Measurements from ENCODE around the gene FN1. TPM values are rescaled to one million over a fixed set of nuclear protein-coding genes. Genes with fewer than 3 reads are reported as not detected.
A peak's percentile ranks its signal among the peaks of the same experiment; 100 is the strongest.

The FN1 gene
- 3,444 and 5,906 TPM in 2 replicates for total RNA-seq
- polyA plus RNA-seq = 3,495 and 3,629 TPM in 2 replicates
- polyA plus RNA-seq (2012) = 3,058 and 3,832 TPM in 2 replicates
- 4,954 and 5,215 TPM in 2 replicates for polyA minus RNA-seq (ENCODE audit: low replicate concordance)

DNA sequence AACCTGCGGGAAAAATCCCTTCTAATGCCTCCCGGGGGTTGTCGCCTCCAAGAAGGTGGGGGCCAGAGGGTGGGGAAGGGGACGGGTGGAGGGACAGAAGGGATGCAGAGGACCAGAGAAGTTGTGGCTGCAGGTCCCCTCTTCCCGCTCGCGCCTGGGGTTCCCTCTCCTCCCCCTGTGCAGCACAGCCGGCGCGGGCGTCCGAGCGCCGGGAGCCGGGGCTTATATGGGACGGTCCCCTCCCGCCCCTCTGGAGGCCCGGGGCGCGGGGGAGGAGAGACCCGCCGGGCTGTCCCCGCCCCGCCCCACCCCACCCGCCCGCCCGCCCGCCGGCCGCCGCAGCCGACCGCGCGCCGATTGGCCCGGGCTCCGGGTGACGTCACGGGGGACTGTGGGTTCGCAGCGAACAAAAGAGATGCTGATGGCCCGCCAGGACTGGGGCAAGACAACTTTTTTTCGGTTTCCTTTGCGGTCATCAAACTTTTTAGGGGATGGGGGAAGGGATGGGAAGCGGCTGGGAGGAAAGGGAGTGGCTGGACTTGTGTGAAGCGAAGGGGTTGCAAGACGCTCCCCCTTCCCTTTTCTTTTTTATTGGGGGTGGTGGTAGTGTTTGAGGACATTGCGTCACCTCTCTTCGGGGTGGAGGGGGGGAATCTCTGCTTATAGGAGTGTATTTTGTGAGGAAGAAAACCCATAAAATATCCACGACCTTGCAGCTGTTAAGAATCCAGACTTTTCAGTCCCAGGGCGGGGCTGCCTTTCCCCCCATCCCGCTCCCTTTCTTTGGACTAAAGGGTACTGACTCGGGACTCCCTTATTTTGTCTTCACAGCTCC is at the start of gene FN1:
FN1 (minus strand) TSS at position 199 of the 835 bp plus-strand sequence. CDS start 266 bp downstream, outside the sequence.
- Histone ChIP-seq H2AFZ (ENCODE audit: low read length) (peak within 1 kb of the TSS; percentile 21), H3K27ac (ENCODE audit: insufficient read depth, low read length) (peak within 1 kb of the TSS; percentile 98)
- DNase-seq (ENCODE audit: low read depth in 2 of 2) = peak; percentile 99 to 100

DNA sequence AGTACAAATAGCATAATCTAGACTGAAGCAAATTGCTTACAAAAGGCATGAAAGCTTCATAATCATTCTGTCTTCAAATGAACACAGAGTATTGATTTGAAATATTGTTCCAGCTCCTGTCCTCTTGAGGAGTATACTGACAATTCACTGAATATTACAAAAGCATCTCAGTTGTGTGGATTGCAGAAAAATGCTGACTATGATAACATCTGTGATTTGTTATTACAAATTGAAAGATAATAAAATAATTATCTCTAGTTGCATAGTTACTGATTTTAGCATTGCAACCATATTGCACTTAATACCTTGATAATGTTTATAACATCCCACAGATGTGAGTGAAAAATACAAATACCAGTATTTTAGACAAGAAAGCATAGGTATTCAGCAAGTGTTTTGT is 49.2 kb upstream of the FN1 start:
- no peaks in the 10 kb centered on the region for H3K9me3 ChIP-seq (ENCODE audit: control insufficient read depth, insufficient read depth, low read depth, low read length)
- no peak overlapping the region for H3K27ac ChIP-seq (ENCODE audit: insufficient read depth, low read length)
- TF ChIP-seq, protein P1, sequence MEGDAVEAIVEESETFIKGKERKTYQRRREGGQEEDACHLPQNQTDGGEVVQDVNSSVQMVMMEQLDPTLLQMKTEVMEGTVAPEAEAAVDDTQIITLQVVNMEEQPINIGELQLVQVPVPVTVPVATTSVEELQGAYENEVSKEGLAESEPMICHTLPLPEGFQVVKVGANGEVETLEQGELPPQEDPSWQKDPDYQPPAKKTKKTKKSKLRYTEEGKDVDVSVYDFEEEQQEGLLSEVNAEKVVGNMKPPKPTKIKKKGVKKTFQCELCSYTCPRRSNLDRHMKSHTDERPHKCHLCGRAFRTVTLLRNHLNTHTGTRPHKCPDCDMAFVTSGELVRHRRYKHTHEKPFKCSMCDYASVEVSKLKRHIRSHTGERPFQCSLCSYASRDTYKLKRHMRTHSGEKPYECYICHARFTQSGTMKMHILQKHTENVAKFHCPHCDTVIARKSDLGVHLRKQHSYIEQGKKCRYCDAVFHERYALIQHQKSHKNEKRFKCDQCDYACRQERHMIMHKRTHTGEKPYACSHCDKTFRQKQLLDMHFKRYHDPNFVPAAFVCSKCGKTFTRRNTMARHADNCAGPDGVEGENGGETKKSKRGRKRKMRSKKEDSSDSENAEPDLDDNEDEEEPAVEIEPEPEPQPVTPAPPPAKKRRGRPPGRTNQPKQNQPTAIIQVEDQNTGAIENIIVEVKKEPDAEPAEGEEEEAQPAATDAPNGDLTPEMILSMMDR (conservative IDR thresholded peaks at IDR 0.05 in 1 of 2, IDR thresholded peaks at IDR 0.05 in 1 of 2; ENCODE audit: low read depth in 1 of 2, low read length in 2 of 2) = no peak
- no peak for TF ChIP-seq EZH2 (IDR thresholded peaks at IDR 0.05; ENCODE audit: low read length, missing control alignments)
- no peak overlapping the region for H3K4me2 ChIP-seq (ENCODE audit: extremely low read depth, insufficient read depth, low read length)
- H3K27me3 ChIP-seq (ENCODE audit: control insufficient read depth, insufficient read depth, low read length) = no peaks in the 10 kb centered on the region
- H4K20me1 ChIP-seq (ENCODE audit: control insufficient read depth, extremely low read depth, insufficient read depth, low read length) = no peaks in the 10 kb centered on the region
- H3K9ac ChIP-seq (ENCODE audit: insufficient read depth, low read length) = no peak overlapping the region
- DNase-seq (ENCODE audit: low read depth in 2 of 2) = no peak
- H3K36me3 ChIP-seq (ENCODE audit: control insufficient read depth, insufficient read depth, low read length) = no peaks in the 10 kb centered on the region
- no peaks in the 10 kb centered on the region for H3K4me1 ChIP-seq (ENCODE audit: control insufficient read depth, extremely low read depth, insufficient read depth, low read length)
- H2AFZ ChIP-seq (ENCODE audit: low read length) = no peak overlapping the region
- H3K79me2 ChIP-seq (ENCODE audit: control insufficient read depth, insufficient read depth, low read length) = no peaks in the 10 kb centered on the region
- no peak overlapping the region for H3K4me3 ChIP-seq (replicated peaks in 1 of 4; ENCODE audit: control extremely low read depth in 1 of 4, insufficient read depth in 1 of 4, low read depth in 3 of 4, low read length in 4 of 4)

More for the DNA sequence above, at the start of gene FN1:
- no peaks in the 10 kb centered on the region for H3K9me3 ChIP-seq (ENCODE audit: control insufficient read depth, insufficient read depth, low read depth, low read length)
- H3K4me2 ChIP-seq (ENCODE audit: extremely low read depth, insufficient read depth, low read length) = peak within 1 kb of the TSS; percentile 79
- H3K27me3 ChIP-seq (ENCODE audit: control insufficient read depth, insufficient read depth, low read length) = no peaks in the 10 kb centered on the region
- H4K20me1 ChIP-seq (ENCODE audit: control insufficient read depth, extremely low read depth, insufficient read depth, low read length) = no peaks in the 10 kb centered on the region
- peaks cover 18% of the 10 kb centered on the region for H3K4me1 ChIP-seq (ENCODE audit: control insufficient read depth, extremely low read depth, insufficient read depth, low read length)
- peak within 1 kb of the TSS; percentile 95 for H3K9ac ChIP-seq (ENCODE audit: insufficient read depth, low read length)
- peaks cover 41% of the 10 kb centered on the region for H3K79me2 ChIP-seq (ENCODE audit: control insufficient read depth, insufficient read depth, low read length)
- TF ChIP-seq, protein P1 (conservative IDR thresholded peaks at IDR 0.05 in 1 of 2, IDR thresholded peaks at IDR 0.05 in 1 of 2; ENCODE audit: low read depth in 1 of 2, low read length in 2 of 2) = no peak
- TF ChIP-seq EZH2 (IDR thresholded peaks at IDR 0.05; ENCODE audit: low read length, missing control alignments) = no peak
- peaks cover 10% of the 10 kb centered on the region for H3K36me3 ChIP-seq (ENCODE audit: control insufficient read depth, insufficient read depth, low read length)
- H3K4me3 ChIP-seq (replicated peaks in 1 of 4; ENCODE audit: control extremely low read depth in 1 of 4, insufficient read depth in 1 of 4, low read depth in 3 of 4, low read length in 4 of 4) = peak within 1 kb of the TSS; percentile 88 to 99 (median 96)

DNA sequence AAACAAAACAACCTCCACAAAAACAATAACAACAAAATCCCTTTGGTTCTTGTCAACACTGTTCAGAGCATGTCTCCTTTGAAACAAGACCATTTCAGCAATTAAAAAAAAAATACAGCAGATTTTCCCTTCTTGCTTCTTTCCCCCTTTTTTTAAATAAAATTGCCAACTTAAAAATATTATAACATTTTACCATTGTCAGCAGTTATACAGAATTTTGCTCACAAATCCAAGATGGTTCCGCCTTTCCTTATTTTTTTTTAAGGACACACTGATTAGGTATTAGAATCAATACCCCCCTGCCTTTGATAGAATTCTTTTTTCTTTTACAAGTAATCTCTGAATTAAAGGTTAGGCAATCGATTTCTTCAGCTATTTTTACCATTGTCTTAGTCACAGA is 48.7 kb upstream of the FN1 start:
- Histone ChIP-seq H3K9ac (ENCODE audit: insufficient read depth, low read length) (no peak overlapping the region), H3K36me3 (ENCODE audit: control insufficient read depth, insufficient read depth, low read length) (no peaks in the 10 kb centered on the region), H3K4me3 (replicated peaks in 1 of 4; ENCODE audit: control extremely low read depth in 1 of 4, insufficient read depth in 1 of 4, low read depth in 3 of 4, low read length in 4 of 4) (no peak overlapping the region), H3K4me1 (ENCODE audit: control insufficient read depth, extremely low read depth, insufficient read depth, low read length) (no peaks in the 10 kb centered on the region), H3K27ac (ENCODE audit: insufficient read depth, low read length) (no peak overlapping the region), H3K27me3 (ENCODE audit: control insufficient read depth, insufficient read depth, low read length) (no peaks in the 10 kb centered on the region), H2AFZ (ENCODE audit: low read length) (no peak overlapping the region), H3K4me2 (ENCODE audit: extremely low read depth, insufficient read depth, low read length) (no peak overlapping the region), H3K9me3 (ENCODE audit: control insufficient read depth, insufficient read depth, low read depth, low read length) (no peaks in the 10 kb centered on the region), H4K20me1 (ENCODE audit: control insufficient read depth, extremely low read depth, insufficient read depth, low read length) (no peaks in the 10 kb centered on the region), H3K79me2 (ENCODE audit: control insufficient read depth, insufficient read depth, low read length) (no peaks in the 10 kb centered on the region)
- DNase-seq (ENCODE audit: low read depth in 2 of 2) = no peak
- TF ChIP-seq, protein P1 (conservative IDR thresholded peaks at IDR 0.05 in 1 of 2, IDR thresholded peaks at IDR 0.05 in 1 of 2; ENCODE audit: low read depth in 1 of 2, low read length in 2 of 2) = no peak
- no peak for TF ChIP-seq EZH2 (IDR thresholded peaks at IDR 0.05; ENCODE audit: low read length, missing control alignments)
